GM19455 (cell line): ENCODE measurements around the gene ASCL2.

Source experiments
- ATAC-seq: cut with Tn5 transposase; IDR thresholded peaks from one replicate; pipeline ENCODE4 v1.9.1; 2021; ENCODE audit not compliant: unreplicated experiment

ASCL2 gene

GRCh38 chr11:2309251-2310072 lies 39.1 kb upstream of the ASCL2 start:
- ATAC-seq, result no peak

GRCh38 chr11:2308713-2309112 lies 38.3 kb upstream of the ASCL2 start:
- ATAC-seq, result no peak

- ATAC-seq, result no peak
These were observed 37.3 kb upstream of the ASCL2 start for GRCh38 chr11:2307501-2308331.

- no peak for ATAC-seq
These were observed 36.6 kb upstream of the ASCL2 start for GRCh38 chr11:2306877-2307500.

- no peak for ATAC-seq
These were observed 36.0 kb upstream of the ASCL2 start for GRCh38 chr11:2306452-2306823.

- no peak for ATAC-seq
These were observed 35.5 kb upstream of the ASCL2 start for GRCh38 chr11:2305788-2306451.

GRCh38 chr11:2305140-2305778 lies 34.9 kb upstream of the ASCL2 start:
- no peak for ATAC-seq

GRCh38 chr11:2304506-2305139 lies 34.2 kb upstream of the ASCL2 start:
- no peak for ATAC-seq

- no peak for ATAC-seq
These were observed 33.5 kb upstream of the ASCL2 start for GRCh38 chr11:2303627-2304505.

GRCh38 chr11:2302896-2303626 lies 32.7 kb upstream of the ASCL2 start:
- no peak for ATAC-seq

GRCh38 chr11:2302306-2302895 lies 32.0 kb upstream of the ASCL2 start:
- ATAC-seq, result no peak

- ATAC-seq, result no peak
These were observed 31.4 kb upstream of the ASCL2 start, which contains the start of the genes C11orf21 and TSPAN32 for GRCh38 chr11:2301631-2302305. TSS of gene C11orf21 (minus strand) at chr11:2301918. CDS start at chr11:2301808, 110 bp downstream. TSS of gene TSPAN32 (plus strand) at chr11:2302013. CDS start at chr11:2302150, 137 bp downstream.

- ATAC-seq, result no peak
These were observed 30.7 kb upstream of the ASCL2 start for GRCh38 chr11:2300936-2301630.

- no peak for ATAC-seq
These were observed 30.0 kb upstream of the ASCL2 start for GRCh38 chr11:2300290-2300935.

- ATAC-seq, result no peak
These were observed 29.4 kb upstream of the ASCL2 start for GRCh38 chr11:2299773-2300172.
